ENCODE results near the gene DAGLB.
A peak's percentile ranks its signal among the peaks of the same experiment; 100 is the strongest.

The DAGLB gene

DNA sequence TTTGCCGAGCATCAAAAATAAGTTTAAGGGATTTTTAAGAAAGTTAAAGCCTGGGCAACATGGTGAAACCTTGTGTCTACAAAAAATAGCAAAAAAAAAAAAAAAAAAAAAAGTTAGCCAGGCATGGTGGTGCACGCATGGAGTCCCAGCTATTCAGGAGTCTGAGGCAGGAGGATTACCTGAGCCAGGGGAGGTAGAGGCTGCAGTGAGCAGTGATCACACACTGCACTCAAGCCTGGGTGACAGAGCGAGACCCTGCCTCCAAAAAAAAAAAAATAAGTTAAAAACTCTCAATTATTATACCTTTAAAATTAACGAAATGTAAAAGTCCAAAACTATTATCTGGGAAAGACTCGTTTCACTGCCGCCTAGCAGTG lies 35.0 kb upstream of the DAGLB start:
- peaks cover 8% of the 10 kb centered on the region; the same call in 1 of the 2 replicates for H3K36me3 ChIP-seq (ENCODE audit: insufficient read depth, low read length)
- H3K9me3 ChIP-seq (ENCODE audit: low read length) = no peaks in the 10 kb centered on the region
- H3K4me1 ChIP-seq (ENCODE audit: insufficient read depth, low read length, severe bottlenecking) = peaks cover 53% of the 10 kb centered on the region
- no peak overlapping the region for H3K27ac ChIP-seq (ENCODE audit: low read depth, low read length, poor library complexity, severe bottlenecking)
- no peaks in the 10 kb centered on the region for H3F3A ChIP-seq (ENCODE audit: insufficient read depth, low read length)
- no peaks in the 10 kb centered on the region for H3K9me2 ChIP-seq (ENCODE audit: low read depth, low read length)
- H4K20me1 ChIP-seq (ENCODE audit: insufficient read depth, low read length) = no peaks in the 10 kb centered on the region
- H3K4me2 ChIP-seq (ENCODE audit: low read length) = peak overlapping the region; percentile 80
- H3K9ac ChIP-seq (ENCODE audit: low read length) = peak overlapping the region; percentile 97
- H2AFZ ChIP-seq (ENCODE audit: low read length) = no peak overlapping the region
- H3K79me2 ChIP-seq (ENCODE audit: insufficient read depth, low read length) = peaks cover 49% of the 10 kb centered on the region
- TF ChIP-seq, protein P1, sequence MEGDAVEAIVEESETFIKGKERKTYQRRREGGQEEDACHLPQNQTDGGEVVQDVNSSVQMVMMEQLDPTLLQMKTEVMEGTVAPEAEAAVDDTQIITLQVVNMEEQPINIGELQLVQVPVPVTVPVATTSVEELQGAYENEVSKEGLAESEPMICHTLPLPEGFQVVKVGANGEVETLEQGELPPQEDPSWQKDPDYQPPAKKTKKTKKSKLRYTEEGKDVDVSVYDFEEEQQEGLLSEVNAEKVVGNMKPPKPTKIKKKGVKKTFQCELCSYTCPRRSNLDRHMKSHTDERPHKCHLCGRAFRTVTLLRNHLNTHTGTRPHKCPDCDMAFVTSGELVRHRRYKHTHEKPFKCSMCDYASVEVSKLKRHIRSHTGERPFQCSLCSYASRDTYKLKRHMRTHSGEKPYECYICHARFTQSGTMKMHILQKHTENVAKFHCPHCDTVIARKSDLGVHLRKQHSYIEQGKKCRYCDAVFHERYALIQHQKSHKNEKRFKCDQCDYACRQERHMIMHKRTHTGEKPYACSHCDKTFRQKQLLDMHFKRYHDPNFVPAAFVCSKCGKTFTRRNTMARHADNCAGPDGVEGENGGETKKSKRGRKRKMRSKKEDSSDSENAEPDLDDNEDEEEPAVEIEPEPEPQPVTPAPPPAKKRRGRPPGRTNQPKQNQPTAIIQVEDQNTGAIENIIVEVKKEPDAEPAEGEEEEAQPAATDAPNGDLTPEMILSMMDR (IDR thresholded peaks at IDR 0.05; ENCODE audit: low read length) = no peak
- TF ChIP-seq EZH2 (IDR thresholded peaks at IDR 0.05; ENCODE audit: borderline replicate concordance, low read length) = no peak
- H3K27me3 ChIP-seq (ENCODE audit: insufficient read depth, low read length) = no peaks in the 10 kb centered on the region
- H3K4me3 ChIP-seq (ENCODE audit: low read depth, low read length, poor library complexity, severe bottlenecking) = peak overlapping the region; percentile 98

DNA sequence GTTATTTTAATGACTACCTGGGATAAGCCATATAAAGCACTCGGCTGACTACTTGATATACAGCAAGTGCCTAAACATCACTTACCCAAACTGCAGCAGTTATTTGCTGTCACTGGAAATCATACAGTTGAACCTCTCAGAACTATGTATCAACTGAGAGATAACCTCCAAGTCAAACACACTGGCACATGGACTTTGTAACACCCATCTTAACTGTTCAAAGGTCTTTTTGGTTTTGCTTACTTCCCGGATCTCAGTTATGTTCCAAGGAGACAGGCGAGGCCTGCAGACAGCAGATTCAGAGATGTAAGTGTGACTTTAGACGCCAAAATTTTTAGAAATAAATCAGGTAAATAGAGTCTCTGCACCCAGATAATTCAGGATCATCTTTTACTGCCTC lies 34.6 kb upstream of the DAGLB start:
- Histone ChIP-seq H3K36me3 (ENCODE audit: insufficient read depth, low read length) (peaks cover 8% of the 10 kb centered on the region; the same call in 1 of the 2 replicates), H3K27me3 (ENCODE audit: insufficient read depth, low read length) (no peaks in the 10 kb centered on the region), H3K4me1 (ENCODE audit: insufficient read depth, low read length, severe bottlenecking) (peaks cover 57% of the 10 kb centered on the region), H3K27ac (ENCODE audit: low read depth, low read length, poor library complexity, severe bottlenecking) (no peak overlapping the region), H3K79me2 (ENCODE audit: insufficient read depth, low read length) (peaks cover 53% of the 10 kb centered on the region), H4K20me1 (ENCODE audit: insufficient read depth, low read length) (no peaks in the 10 kb centered on the region), H3K4me3 (ENCODE audit: low read depth, low read length, poor library complexity, severe bottlenecking) (peak overlapping the region; percentile 98), H3K9me2 (ENCODE audit: low read depth, low read length) (no peaks in the 10 kb centered on the region), H3F3A (ENCODE audit: insufficient read depth, low read length) (no peaks in the 10 kb centered on the region), H2AFZ (ENCODE audit: low read length) (no peak overlapping the region), H3K9me3 (ENCODE audit: low read length) (no peaks in the 10 kb centered on the region), H3K4me2 (ENCODE audit: low read length) (peak overlapping the region; percentile 80), H3K9ac (ENCODE audit: low read length) (peak overlapping the region; percentile 97; the same call in 1 of the 2 replicates)
- TF ChIP-seq, protein P1 (IDR thresholded peaks at IDR 0.05; ENCODE audit: low read length) = no peak
- TF ChIP-seq EZH2 (IDR thresholded peaks at IDR 0.05; ENCODE audit: borderline replicate concordance, low read length) = no peak

DNA sequence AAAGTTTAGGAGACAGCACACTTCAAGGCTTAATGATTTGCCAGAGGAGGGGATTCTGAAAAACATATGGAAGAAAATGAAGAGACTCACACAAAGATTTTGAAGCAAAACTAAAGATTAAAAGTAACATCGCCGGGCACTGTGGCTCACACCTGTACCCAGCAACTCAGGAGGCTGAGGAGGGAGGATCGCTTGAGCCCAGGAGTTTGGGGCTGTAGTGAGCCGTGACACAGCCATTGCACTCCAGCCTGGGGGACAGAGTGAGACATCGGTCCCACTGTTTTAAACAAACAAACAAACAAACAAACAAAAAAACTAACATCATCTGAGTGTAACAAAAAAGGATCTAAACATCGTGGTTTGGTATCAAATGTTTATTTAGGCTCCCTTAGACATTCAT lies 33.7 kb upstream of the DAGLB start:
- Histone ChIP-seq H3F3A (ENCODE audit: insufficient read depth, low read length) (no peaks in the 10 kb centered on the region), H3K27me3 (ENCODE audit: insufficient read depth, low read length) (no peaks in the 10 kb centered on the region), H3K9me3 (ENCODE audit: low read length) (no peaks in the 10 kb centered on the region), H3K4me1 (ENCODE audit: insufficient read depth, low read length, severe bottlenecking) (peaks cover 66% of the 10 kb centered on the region), H3K9ac (ENCODE audit: low read length) (no peak overlapping the region), H2AFZ (ENCODE audit: low read length) (no peak overlapping the region), H3K79me2 (ENCODE audit: insufficient read depth, low read length) (peaks cover 61% of the 10 kb centered on the region), H3K4me3 (ENCODE audit: low read depth, low read length, poor library complexity, severe bottlenecking) (no peak overlapping the region), H3K4me2 (ENCODE audit: low read length) (peak overlapping the region; percentile 28; the same call in 1 of the 2 replicates), H4K20me1 (ENCODE audit: insufficient read depth, low read length) (no peaks in the 10 kb centered on the region), H3K9me2 (ENCODE audit: low read depth, low read length) (no peaks in the 10 kb centered on the region), H3K36me3 (ENCODE audit: insufficient read depth, low read length) (peaks cover 8% of the 10 kb centered on the region; the same call in 1 of the 2 replicates), H3K27ac (ENCODE audit: low read depth, low read length, poor library complexity, severe bottlenecking) (no peak overlapping the region)
- no peak for TF ChIP-seq EZH2 (IDR thresholded peaks at IDR 0.05; ENCODE audit: borderline replicate concordance, low read length)
- TF ChIP-seq, protein P1 (IDR thresholded peaks at IDR 0.05; ENCODE audit: low read length) = no peak

Data from OCI-LY1 (cell line).